ENCODE results near the gene EDA.

Gene EDA

DNA sequence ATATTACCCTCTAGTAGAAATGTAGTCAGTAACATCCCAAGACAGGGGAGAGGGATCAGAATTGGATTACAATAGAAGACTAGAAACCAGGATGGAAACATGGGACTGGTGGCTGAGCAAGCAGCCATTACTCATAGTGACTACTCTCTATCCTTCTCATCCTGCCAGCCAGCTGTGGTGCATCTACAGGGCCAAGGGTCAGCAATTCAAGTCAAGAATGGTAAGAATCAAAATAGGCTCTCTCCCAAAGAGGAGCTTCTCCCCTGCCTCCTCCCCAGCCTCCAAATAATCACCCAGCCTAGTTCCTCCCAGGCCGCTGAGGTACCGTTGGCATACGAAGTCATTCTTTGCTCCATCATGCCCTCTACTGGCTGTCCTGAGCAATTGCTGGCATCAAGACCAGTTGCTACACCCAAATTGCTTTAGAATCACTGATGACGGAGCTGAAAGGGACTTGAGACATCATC lies 414.4 kb downstream of the EDA start:
- peak in 1 of 4 experiments; percentile 1 for DNase-seq

DNA sequence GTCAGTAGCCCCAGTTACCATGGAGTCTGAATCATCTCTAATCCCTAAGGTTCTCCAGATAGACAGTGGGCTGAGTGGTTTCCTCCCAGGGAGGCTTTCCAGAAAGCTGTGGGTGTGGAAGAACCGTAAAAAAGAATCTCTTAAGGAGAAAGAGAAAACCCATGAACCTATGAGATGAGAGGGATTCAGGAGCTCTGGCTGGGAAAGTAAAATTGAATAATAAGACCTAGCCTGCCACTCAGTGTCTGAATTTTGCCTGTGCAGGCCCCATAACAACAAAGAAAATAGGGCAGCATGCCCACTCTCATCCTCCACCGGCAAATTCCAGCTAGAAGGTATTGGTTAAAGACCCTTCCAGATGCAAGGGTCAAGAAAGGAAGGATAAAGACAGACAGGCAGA lies 416.9 kb downstream of the EDA start:
- no peak for DNase-seq

DNA sequence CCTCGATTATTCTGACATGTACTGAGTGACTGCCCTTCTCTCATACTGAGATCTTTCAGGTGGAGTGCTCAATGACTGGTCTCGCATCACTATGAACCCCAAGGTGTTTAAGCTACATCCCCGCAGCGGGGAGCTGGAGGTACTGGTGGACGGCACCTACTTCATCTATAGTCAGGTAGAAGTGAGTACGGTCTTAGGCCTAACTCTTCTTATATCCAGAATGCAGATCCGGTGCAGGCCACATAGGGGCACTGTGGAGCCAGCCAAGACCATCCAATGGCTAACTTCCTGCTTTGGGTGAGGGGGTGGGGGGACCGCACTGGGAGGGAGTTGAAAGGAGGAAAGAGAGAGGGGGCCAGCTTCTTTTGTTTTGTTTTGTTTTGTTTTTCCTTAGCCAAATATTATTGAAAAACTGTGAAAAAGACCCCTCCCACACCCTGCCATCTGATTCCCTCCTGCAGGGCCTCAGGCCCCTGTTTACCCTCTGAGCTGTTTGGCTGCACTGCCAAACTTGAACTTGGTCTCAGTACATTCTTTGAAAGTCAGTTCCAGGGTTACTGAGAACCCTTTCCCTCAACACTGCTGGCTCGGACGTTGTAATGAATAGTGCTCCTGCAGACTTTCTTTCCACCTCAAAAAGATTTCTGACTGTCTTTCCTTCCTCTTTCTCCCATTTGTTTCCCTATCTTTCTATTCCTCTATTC lies 417.6 kb downstream of the EDA start:
- no peak for DNase-seq

DNA sequence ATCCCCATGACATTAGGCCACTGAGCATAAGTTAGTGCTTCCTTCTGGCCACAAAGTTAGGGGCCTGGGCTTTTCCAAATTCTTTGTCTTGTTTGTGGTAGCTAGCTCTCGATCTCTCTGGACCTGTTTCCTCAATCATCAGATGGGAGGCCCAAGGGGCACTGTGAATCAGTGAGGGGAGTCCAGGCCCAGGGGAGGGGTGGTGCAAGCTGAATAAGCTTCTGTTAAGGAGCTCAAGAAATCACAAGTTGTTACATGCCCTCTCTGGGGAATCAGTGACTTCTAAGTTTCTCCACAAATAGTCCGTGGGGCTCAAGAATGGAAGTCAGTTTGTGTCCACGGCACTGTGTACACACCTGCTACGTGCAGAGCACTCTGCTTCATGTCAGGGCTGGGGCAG lies 418.7 kb downstream of the EDA start:
- no peak for DNase-seq

DNA sequence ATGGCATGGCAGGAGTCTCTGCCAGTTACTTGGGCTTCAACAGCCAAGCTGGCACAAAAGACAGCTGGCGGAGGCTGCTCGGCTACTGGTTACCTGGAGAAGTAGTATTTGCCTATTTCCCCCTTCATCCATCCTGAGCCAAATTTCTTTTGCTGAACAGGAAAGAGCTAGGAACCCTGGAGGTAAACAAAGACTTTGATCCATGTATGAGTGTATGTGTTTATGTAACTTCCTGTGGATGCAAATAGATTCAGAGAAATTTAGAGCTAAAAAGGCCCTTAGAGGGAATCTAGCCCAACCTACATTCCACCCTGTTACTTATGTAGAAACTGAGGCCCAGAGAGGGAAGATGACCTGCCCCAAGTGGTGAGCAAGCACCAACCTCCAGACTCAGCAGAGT lies 422.6 kb downstream of the EDA start:
- no peak for DNase-seq

DNA sequence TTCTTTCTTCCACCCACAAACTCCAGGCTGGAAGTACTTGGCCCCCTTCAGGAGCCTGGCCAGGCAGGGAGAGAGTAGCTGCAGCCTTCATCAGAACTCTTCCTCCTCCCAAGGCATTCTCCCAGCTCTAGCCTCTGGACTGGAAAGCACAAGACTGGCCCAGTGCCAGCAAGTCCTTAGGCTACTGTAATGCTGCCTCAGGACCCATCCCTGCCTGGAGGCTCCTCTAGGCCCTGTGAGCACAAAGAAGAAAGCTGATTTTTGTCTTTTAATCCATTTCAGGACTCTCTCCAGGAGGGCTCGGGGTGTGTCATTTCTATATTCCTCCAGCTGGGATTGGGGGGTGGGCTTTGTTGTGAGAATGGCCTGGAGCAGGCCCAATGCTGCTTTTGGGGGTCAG lies 423.0 kb downstream of the EDA start:
- DNase-seq = no peak

DNA sequence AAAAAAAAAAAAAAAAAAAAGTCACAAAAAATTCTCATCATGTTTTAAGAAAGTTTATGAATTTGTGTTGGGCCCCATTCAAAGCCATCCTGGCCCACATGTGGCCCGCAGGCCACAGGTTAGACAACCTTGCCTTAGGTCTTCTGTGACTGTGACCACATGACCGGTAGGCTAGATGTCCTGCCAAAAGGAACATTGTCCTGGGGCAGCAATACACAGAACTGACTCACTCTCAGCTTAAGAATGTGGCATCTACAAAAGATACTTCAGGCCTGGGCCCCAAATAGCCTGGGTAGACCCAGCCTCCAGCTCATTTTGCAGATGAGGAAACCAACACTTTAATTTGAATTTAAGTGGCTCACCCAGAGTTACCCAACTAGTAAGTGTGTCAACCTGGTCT lies 423.8 kb downstream of the EDA start:
- DNase-seq = no peak

DNA sequence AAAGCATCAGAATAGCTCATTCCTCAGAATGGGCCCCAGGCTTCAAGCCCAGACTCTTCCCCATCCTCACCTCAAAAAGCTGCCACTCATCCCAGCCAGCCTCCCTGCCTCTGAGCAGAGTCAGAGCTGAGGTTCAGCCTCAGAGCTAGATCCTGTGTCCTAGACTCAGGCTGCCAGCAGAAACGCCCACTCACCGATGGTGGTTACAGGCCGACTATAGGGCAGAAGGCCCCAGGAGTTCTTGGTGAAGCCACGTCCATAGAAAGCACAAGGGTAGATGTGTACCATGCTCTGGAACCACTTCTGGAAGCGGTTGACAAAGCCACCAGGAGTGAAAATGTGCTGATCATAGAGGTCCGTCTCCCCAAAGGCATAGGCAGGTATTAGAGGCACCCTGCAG lies 426.1 kb downstream of the EDA start:
- DNase-seq = no peak

DNA sequence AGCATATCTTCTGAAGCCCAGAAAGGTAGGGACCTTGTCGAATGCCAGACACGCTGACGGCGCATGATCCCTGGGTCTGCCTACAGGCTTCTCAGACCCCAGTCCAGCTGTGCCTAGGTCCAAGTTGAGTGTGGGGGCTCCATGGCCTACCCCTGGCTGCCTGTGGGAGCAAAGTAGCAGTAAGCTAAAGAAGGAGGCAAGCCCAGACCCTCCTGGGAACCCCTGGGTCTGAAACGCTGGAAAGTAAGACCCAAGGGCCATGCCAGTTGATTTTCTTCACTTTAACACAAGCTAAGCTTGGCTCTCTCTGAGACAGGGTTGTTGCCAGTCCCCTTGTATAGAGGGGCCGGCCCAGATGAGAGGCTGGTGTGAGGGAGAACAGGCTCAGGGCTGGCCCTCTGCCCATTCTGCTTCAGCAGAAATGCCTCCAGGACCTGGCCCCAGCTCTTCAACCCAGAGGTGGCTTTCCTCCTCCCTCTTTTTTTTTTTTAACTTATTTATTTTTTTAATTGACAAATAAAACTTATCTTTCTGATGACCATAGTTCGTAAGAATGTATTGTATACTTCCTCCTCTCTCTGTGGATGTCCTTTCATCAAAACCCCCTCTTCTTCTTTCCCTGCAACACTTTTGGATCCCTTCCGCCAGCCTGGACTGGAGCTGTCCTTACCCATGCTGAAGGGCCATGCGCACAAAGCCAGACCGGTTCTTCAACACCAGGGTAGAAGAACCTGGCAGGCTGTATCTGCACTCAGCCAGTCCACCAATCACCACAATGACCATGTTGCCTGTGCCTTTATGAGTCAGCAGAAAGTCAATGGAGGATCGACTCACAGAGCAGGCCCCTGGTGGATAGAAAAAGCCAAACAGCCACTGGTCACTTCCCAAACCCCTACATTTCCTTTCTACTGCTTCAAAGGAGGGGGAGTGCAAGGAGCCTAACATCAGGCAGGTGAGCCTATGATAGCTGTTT lies 426.8 kb downstream of the EDA start:
- no peak for DNase-seq

DNA sequence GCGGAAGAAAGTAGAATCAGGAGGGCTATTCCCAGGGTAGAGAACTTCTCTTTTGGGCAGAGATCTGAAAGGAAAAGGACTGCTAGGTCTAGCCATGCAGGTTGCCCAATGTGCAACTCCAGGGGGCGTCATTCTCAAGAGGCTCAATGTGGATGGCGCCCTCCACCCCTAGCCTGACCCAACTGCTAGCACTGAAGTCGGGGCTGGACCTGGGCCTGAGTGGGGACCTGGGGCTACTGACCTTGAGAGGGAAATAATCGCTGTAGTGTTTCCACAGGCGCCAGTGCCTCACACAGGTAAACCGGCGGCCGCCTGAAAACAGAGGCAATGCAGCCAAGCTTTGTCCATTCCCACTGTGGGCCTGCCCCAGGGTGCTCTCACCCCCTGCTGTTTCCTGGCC lies 427.8 kb downstream of the EDA start:
- DNase-seq = no peak

DNA sequence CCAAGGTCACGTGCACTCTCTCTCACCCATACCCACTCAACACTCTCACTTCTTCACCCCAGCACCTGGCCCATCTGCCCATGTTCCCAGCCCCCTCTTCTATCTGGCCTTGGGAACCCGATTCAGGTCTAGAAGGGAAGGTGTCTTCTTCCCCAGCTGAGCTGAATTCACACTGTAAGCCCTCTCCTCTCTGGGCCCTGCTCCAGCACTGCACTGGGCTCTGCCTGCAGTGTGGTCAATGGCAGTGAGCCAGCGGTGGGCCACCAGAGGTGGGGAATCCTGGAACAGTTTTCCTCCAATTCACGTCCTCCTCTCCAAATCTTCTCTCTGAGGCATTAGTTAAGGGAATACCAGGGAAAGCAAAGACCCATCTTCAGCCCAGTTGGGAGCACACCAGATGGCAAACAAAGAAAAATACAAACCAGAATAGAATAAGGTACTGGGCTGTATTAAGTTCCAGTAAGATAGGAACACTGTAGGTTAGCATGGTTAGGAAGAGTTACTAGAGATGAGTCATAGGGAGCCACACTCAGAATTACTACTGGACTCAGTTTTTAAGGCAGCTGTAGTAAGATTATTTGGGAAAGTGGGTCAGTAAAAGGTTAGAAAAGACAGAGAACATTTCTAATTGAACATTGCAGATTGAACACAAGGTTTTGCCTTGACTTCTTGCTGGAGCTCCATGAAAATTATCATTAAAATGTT lies 428.8 kb downstream of the EDA start:
- DNase-seq = no peak

DNA sequence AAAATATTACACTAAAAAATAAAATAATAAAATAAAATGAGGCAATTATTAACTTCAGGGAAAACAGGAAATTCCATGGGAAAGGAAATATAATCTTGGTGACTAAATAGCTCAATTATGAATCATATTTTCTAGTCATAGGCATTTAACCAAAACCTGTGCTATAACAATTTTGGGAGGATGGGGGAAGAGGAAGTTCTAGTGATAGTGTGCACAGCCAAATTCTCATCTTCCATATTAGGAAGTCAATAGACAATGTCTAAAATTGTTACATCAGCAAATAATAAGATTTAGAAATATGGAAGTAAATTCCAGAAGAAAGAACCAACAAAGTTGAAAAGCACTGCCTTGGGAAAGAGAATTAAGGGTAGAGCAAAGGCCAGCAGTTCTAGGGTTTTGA lies 431.1 kb downstream of the EDA start:
- no peak for DNase-seq

DNA sequence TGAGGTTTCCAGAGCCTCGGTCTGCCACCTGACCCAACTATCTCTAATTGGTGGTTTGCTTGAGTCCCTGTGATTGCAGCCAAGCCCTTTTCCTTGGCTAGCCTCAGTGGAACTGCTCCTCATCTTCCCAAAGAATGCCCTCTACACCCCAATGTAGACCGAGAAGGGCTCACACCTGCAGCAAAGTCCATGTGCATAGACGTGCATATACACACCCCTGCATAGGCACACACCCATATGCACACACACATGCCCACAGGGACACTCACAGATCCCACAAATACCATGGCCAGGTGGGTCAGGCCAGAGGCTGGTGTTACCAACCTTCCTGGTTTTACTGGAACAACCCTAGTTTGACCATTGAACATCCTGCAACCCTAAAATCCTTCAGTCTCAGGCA lies 433.5 kb downstream of the EDA start:
- DNase-seq = no peak

DNA sequence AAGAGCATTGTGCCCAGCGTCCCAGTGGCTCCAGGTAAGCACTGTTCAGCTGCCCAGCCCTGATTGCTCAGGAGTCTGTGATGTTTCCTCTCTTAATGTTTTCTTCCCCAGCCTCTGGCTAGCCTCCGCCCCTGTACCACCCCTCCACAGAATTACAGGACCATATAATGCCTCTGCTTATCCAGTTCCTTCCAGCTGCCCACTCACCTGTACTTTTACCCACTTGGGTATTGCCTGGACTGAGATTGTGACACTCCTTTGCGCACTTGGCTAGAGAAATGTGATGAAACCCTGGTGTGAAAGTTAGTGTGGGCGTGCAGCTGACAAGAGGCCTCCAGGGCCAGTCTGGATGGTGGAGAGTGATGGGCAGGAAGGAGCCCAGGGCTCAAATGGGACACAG lies 434.0 kb downstream of the EDA start, which contains the start of gene AWAT2:
TSS of gene AWAT2 (minus strand) at position 14 of the 400 bp plus-strand sequence. CDS start at position 8, 6 bp downstream.
- no peak for DNase-seq

DNA sequence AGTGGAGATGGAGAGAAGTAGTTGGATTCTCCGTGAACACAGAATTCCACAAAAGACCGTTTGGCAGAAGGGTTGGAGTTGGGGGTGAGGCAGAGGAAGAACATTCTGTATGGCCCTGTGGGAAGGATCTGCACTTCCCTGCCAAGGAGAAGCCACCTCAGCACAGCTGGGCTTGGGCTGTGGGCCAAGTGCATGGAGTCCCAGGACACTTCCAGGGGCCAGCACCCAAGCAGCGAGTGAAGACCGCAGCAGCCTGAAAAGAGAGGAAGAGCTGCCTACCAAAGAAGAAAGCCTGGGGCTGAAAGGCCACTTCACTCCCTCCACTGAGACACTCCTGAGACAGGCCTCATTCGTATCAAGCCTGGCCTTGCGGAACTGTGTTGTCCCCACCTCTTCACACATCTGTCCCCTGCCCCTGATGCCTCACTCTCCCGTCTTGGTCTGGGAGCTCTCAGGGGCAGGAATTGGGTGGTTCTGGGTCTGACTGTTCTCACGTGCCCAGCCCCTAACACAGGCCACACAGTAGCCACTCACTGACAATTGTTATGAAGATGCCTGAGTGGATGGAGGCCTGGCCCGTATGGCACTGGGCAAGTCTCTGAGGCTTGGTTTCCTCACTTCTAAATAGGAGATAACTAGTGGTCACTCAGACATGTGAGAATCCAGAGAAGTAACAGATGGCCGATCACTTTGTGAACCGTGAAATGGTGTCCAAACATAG lies 437.1 kb downstream of the EDA start:
- DNase-seq = no peak

DNA sequence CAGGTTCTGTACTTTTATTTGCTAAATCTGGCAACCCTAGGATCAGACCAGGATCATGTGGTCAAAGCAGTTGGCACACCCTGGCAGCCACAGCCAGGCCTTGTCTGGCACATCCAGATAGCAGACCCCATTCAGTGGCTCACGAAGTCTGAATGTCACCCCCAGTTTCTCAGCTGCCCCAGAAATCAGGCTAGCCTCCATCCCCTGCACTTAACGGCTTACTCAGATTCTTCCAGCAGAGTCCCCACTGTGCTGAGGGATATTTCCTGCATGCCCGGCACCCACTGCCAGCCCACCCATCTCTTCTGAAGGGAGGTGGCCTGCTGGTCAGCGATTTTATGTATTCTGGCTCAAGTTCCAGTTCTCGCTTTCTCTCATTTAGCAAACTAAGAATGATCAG lies 438.5 kb downstream of the EDA start:
- DNase-seq = no peak

DNA sequence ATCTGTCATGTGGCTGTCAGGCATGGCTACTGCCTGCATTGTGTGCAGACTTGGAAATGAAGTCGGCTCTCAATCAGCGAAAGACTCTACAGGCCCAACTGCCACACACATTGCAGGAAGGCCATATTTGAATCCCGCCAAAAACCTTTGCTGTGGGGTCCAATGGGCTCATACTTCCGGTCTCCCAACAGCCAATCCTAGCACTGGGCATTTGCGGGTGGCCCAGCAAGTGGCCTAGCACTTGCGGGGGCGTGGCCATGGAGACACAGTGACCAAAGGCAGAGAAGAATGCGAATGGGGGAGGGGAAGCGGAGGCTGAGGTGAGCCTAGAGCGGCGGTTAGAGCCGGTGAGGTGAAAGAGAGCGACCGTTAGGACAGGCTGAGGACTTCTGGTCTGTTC lies 446.2 kb downstream of the EDA start, which contains the start of gene OTUD6A:
TSS of gene OTUD6A (plus strand) at position 382 of the 400 bp plus-strand sequence. CDS start 68 bp downstream, outside the sequence.
- no peak for DNase-seq

DNA sequence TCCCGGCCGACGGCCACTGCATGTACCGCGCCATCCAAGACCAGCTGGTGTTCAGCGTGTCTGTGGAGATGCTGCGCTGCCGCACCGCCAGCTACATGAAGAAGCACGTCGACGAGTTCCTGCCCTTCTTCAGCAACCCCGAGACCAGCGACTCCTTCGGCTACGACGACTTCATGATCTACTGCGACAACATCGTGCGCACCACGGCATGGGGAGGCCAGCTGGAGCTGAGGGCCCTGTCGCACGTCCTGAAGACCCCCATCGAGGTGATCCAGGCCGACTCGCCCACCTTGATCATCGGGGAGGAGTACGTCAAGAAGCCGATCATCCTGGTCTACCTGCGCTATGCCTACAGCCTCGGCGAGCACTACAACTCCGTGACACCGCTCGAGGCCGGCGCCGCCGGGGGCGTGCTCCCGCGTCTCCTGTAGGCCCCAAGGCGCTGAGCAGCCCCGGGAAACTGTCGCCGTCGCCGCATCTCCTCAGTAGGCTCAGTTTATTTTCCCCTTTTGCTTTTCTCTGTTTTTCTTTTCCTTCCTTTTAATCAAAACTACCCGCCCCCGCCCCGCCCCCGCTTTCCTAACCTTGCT lies 447.1 kb downstream of the EDA start:
- DNase-seq = no peak

DNA sequence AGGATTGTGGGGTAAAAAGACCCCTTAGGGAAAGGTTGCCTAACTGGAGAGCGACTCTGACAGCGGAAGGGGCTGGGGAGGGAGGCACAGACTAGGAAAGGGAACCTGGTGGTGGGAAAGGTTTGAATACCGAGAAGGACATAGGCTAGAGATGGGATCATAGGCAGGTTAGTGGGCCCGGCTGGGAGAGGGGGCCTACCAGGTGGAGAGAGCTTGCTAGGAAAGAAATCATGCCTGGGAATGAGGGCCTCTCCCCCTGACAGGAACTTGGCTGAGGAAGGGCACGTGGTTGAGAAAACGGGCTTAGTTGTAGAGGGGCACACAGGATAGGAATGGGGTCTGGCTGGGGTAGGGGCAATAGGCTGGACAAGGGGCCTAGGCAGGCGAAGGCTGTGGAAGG lies 450.7 kb downstream of the EDA start:
- no peak for DNase-seq

DNA sequence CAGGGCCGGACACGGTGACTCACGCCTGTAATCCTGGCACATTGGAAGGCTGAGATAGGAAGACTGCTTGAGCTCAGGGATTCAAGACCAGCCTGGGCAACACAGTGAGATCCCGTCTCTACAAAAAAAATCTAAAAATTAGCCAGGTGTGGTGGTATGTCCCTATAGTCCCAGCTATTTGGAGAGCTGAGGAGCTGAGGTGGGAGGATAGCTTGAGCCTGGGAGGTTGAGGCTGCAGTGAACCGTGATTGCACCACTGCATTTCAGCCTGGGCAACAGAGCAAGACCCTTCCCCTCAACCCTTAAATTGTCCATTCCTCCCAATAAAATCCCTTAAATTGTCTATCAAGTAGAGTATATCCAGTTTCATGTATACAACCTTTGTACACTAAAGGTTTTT lies 463.4 kb downstream of the EDA start:
- DNase-seq = no peak

DNA sequence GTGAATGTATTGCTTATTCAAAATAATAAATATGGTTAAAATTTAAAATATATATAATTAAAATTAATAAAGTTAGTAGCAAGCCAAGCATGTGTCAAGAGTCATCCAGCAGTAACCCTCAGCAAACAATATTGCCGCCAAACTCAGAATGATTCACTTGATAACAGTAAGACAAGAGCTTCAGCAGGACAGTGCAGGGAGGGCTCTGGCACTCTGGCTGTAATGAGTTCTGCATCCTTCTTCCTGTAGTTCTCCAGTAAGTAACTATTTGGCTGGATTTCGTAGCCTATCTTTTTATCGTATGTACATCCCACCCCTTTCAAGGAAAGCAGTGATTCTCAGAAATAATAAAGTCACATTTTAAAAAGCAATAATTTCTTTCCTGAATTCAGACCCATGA lies 464.0 kb downstream of the EDA start:
- DNase-seq = no peak

DNA sequence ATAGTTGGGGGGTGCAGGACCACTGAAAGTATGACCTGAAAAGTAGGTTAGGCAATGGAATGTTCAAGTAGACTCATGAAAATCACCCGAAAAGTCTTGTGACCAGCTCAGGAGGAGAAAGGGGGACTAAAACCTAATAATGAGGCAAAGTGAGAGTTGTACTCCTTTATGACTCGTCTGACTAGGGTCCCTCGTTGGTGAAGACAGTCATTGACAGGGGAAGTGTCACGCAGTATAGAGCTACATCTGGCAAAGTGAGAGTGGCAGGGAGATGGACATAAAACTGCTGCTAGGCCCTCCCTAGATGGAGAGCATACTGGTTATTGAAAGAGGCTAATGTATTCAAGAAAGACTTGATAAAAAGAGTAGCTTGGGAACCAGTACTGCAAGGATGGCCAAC lies 466.8 kb downstream of the EDA start:
- no peak for DNase-seq
